GM12878 (cell line): ENCODE data around the gene MAGI2. TPM values are rescaled to one million over a fixed set of nuclear protein-coding genes. Genes with fewer than 3 reads are reported as not detected.

Experiments used
- ATAC-seq: fragments of 200-7000 bp; cut with Tn5 transposase; 3 replicates; pipeline ENCODE4 v1.9.1; 2020; ENCODE audit warnings: mild to moderate bottlenecking, moderate library complexity
- BruUV-seq: library from RNA; stranded (reverse); fragments of 400-500 nt; replicated peaks from 2 replicates; lab custom pipeline; 2021; lab: Mats Ljungman, UMichigan
- CTCF ChIA-PET: fragments of 300-600 bp; sonication (Branson Sonifier 250); formaldehyde crosslinking; extraction: SDS; loops from one replicate; lab custom pipeline; 2021; ENCODE audit warnings: inconsistent platforms; lab: Yijun Ruan, JAX
- POLR2A ChIA-PET: fragments of 350-600 bp; formaldehyde crosslinking; extraction: SDS; loops from one replicate; lab custom pipeline; 2021; ENCODE audit warnings: inconsistent platforms; lab: Charles Lee
- RAD21 ChIA-PET: fragments of 300-600 bp; sonication (Branson Sonifier 250); formaldehyde crosslinking; loops from one replicate; lab custom pipeline; 2023; ENCODE audit warnings: antibody characterized with exemption; ENCODE audit not compliant: unreplicated experiment; lab: Charles Lee
- SMC1A ChIA-PET: fragments of 300-600 bp; sonication (Branson Sonifier 250); formaldehyde crosslinking; loops from one replicate; lab custom pipeline; 2023; ENCODE audit not compliant: unreplicated experiment, uncharacterized antibody; lab: Charles Lee
- DNase-seq: peaks from one replicate; pipeline ENCODE4 v3.0.0-alpha.2; 2011; ENCODE audit warnings: low read depth, low spot score
- FAIRE-seq: peaks from 3 replicates; lab custom pipeline; 2011; peaks lifted over from hg19 to GRCh38; lab: Jason Lieb, UNC
- H2AFZ ChIP-seq: 2 replicates; pipeline ENCODE4 v1.6.0; 2011; ENCODE audit warnings: low read depth, low read length, control low read depth; ENCODE audit not compliant: control insufficient read depth
- H3K27ac ChIP-seq: 2 replicates; pipeline ENCODE4 v1.5.1; 2011; ENCODE audit warnings: control low read depth; ENCODE audit not compliant: control insufficient read depth, insufficient read depth
- H3K27me3 ChIP-seq, 2 experiments: replicated peaks in 1 of 2; 2 replicates each; pipeline versions ENCODE4 v1.6.0 to v1.6.1; 2011; ENCODE audit warnings: low read length in 1 of 2; ENCODE audit not compliant: control insufficient read depth in 2 of 2, insufficient read depth in 2 of 2
- H3K36me3 ChIP-seq, 2 experiments: 2 replicates each; pipeline ENCODE4 v1.5.1; 2011; ENCODE audit warnings: low read length in 1 of 2; ENCODE audit not compliant: control insufficient read depth in 2 of 2, insufficient read depth in 2 of 2
- H3K4me1 ChIP-seq: 2 replicates; pipeline ENCODE4 v1.6.1; 2011; ENCODE audit warnings: mild to moderate bottlenecking, low read length, moderate library complexity, mixed read lengths; ENCODE audit not compliant: control insufficient read depth, insufficient read depth
- H3K4me2 ChIP-seq: 2 replicates; pipeline ENCODE4 v1.6.0; 2011; ENCODE audit warnings: control low read depth; ENCODE audit not compliant: control insufficient read depth, insufficient read depth
- H3K4me3 ChIP-seq: fragments of 200-600 bp; sonication (generic); 2 replicates; pipeline ENCODE4 v1.5.1; 2016
- H3K79me2 ChIP-seq: 2 replicates; pipeline ENCODE4 v1.6.0; 2011; ENCODE audit warnings: low read length; ENCODE audit not compliant: control insufficient read depth, insufficient read depth
- H3K9ac ChIP-seq: 2 replicates; pipeline ENCODE4 v1.8.0; 2011; ENCODE audit warnings: low read length, control low read depth, mixed read lengths; ENCODE audit not compliant: control insufficient read depth, insufficient read depth
- H3K9me3 ChIP-seq: replicated peaks from 3 replicates; pipeline ENCODE4 v1.5.1; 2011; ENCODE audit warnings: mild to moderate bottlenecking, low read length; ENCODE audit not compliant: control insufficient read depth, insufficient read depth
- H4K20me1 ChIP-seq: 2 replicates; pipeline ENCODE4 v1.6.0; 2011; ENCODE audit not compliant: control insufficient read depth, insufficient read depth
- BCLAF1 ChIP-seq: fragments of 450-650 bp; IDR thresholded peaks from 2 replicates; pipeline ENCODE4 v1.6.1; 2017; ENCODE audit warnings: antibody characterized with exemption, mild to moderate bottlenecking, moderate library complexity
- BHLHE40 ChIP-seq, 2 experiments: fragments of 450-650 bp in 1 of 2; IDR thresholded peaks; 2 replicates each; pipeline ENCODE4 v1.6.1; 2011 to 2017; ENCODE audit warnings: low read depth in 2 of 2, borderline replicate concordance in 1 of 2, improper control_type of control experiment in 1 of 2, low read length in 1 of 2, mild to moderate bottlenecking in 1 of 2
- E2F4 ChIP-seq: IDR thresholded peaks from 2 replicates; pipeline ENCODE4 v1.6.1; 2012; ENCODE audit warnings: low read depth, low read length, improper control_type of control experiment
- EGR1 ChIP-seq, 2 experiments: IDR thresholded peaks; 1 replicate in 1 of 2; 2 replicates in 1 of 2; pipeline ENCODE4 v1.6.1; 2011 to 2012; ENCODE audit warnings: low read depth in 2 of 2, low read length in 2 of 2, borderline replicate concordance in 1 of 2, mild to moderate bottlenecking in 1 of 2, moderate library complexity in 1 of 2
- ELK1 ChIP-seq: IDR thresholded peaks from 2 replicates; pipeline ENCODE4 v1.6.1; 2012; ENCODE audit warnings: low read depth, low read length, improper control_type of control experiment
- HDGF ChIP-seq: fragments of 450-650 bp; IDR thresholded peaks from 2 replicates; pipeline ENCODE4 v1.6.1; 2016; ENCODE audit warnings: antibody characterized with exemption
- NR2F1 ChIP-seq: fragments of 450-650 bp; conservative IDR thresholded peaks from 2 replicates; pipeline ENCODE4 v1.6.1; 2017; ENCODE audit warnings: mild to moderate bottlenecking
- PBX3 ChIP-seq: IDR thresholded peaks from 2 replicates; pipeline ENCODE4 v1.6.1; 2011; ENCODE audit warnings: mild to moderate bottlenecking, low read depth, low read length, moderate library complexity; ENCODE audit not compliant: insufficient replicate concordance
- SKIL ChIP-seq: fragments of 450-650 bp; IDR thresholded peaks from 2 replicates; pipeline ENCODE4 v1.6.1; 2017; ENCODE audit warnings: mild to moderate bottlenecking, low read depth, inconsistent platforms; ENCODE audit not compliant: poor library complexity, severe bottlenecking
- SPI1 ChIP-seq: IDR thresholded peaks from 2 replicates; pipeline ENCODE4 v1.6.1; 2011; ENCODE audit warnings: low read depth, mild to moderate bottlenecking, low read length, moderate library complexity, borderline replicate concordance; ENCODE audit not compliant: insufficient read depth
- ZBTB4 ChIP-seq: fragments of 450-650 bp; formaldehyde crosslinking; IDR thresholded peaks from 2 replicates; pipeline ENCODE4 v1.4.0; 2022; ENCODE audit warnings: mild to moderate bottlenecking, moderate library complexity
- WGBS: methylation state at CpG from one replicate; pipeline ENCODE4 v1.1.6; 2016; ENCODE audit warnings: low lambda C conversion rate; ENCODE audit not compliant: insufficient replicate concordance, insufficient coverage; ENCODE audit errors: missing lambda C conversion rate; 5-methylcytosine and 5-hydroxymethylcytosine counted together
- in situ Hi-C: fragments of 300-500 bp; cut with MboI; formaldehyde crosslinking; loops from 9 replicates; pipeline ENCODE4 v1.14.3; 2018; ENCODE audit warnings: mixed read lengths
- intact Hi-C: fragments of 100-400 bp; cut with micrococcal nuclease; formaldehyde crosslinking; loops from one replicate; pipeline ENCODE4 v1.14.2; 2022; ENCODE audit not compliant: unreplicated experiment
- polyA plus RNA-seq, 11 experiments: library from polyadenylated mRNA; depleted of rRNA in 4 of 11; unstranded in 6 of 11; stranded (reverse) in 5 of 11; fragments of >200 nt; fragmentation: Nextera tagmentation in 4 of 11; fragmentation: Illumina TruSeq in 1 of 11; extraction: Ambion mirVana in 4 of 11; extraction: Trizol in 1 of 11; gene quantifications; 1 replicate in 1 of 11; 2 replicates in 10 of 11; pipeline versions ENCODE4 v1.2.1 to v1.2.3, GENCODE V29; 2011 to 2016; ENCODE audit warnings: inconsistent platforms in 2 of 11, missing spikeins in 2 of 11, low read depth in 1 of 11
- total RNA-seq, 4 experiments: library from RNA; depleted of rRNA in 3 of 4; stranded (reverse); fragments of >200 nt in 3 of 4; fragmentation: Illumina TruSeq in 1 of 4; extraction: Trizol in 1 of 4; gene quantifications; 2 replicates each; pipeline versions ENCODE4 v1.2.1 to v1.2.3, GENCODE V29; 2013 to 2021

The MAGI2 gene
- total and polyA plus RNA-seq, 10 of the 15 experiments (the other 5 are each of a cell fraction or from before 2014, with no cell fraction given): 0.01 to 0.31 (median 0.05) TPM; not detected in 2

- DNase-seq (no peak), FAIRE-seq (no peak), ATAC-seq (no peak)
- WGBS: 24% methylated on average over 5 of the region's 5 CpGs
- Histone ChIP-seq H3K9me3 (no peaks in the 10 kb centered on the region), H3K79me2 (no peaks in the 10 kb centered on the region), H3K27ac (no peak overlapping the region), H3K27me3 (no peaks in the 10 kb centered on the region; a peak in 1 of 4 replicates), H3K36me3 (no peaks in the 10 kb centered on the region), H3K9ac (no peak overlapping the region), H3K4me3 (no peak overlapping the region), H4K20me1 (no peaks in the 10 kb centered on the region), H3K4me2 (no peak overlapping the region), H3K4me1 (no peaks in the 10 kb centered on the region), H2AFZ (no peak overlapping the region)
- BruUV-seq: no TSS peak
- ChIA-PET SMC1A (no interaction called here), RAD21 (no interaction called here), CTCF (no interaction called here), POLR2A (no interaction called here)
- intact Hi-C loops (no loop called here), in situ Hi-C loops (no loop called here)
- no peak for TF ChIP-seq ELK1
- no peak for TF ChIP-seq EGR1 (IDR thresholded peaks at IDR 0.05; ENCODE audit: borderline replicate concordance in 1 of 2, low read depth in 2 of 2, low read length in 2 of 2)
- TF ChIP-seq SPI1: no peak
- TF ChIP-seq BHLHE40 (IDR thresholded peaks at IDR 0.05; ENCODE audit: borderline replicate concordance in 1 of 2, low read depth in 2 of 2, low read length in 1 of 2): no peak
- no peak for TF ChIP-seq BCLAF1
- TF ChIP-seq ZBTB4 (CRISPR knock-in tag): no peak
- no peak for TF ChIP-seq HDGF
- no peak for TF ChIP-seq E2F4
- no peak for TF ChIP-seq PBX3
- TF ChIP-seq NR2F1: no peak
- TF ChIP-seq SKIL: no peak
These were observed 966.0 kb downstream of the MAGI2 start for GRCh38 chr7:78487464-78487863.
